GM18526 (cell line): ENCODE results near the gene TBC1D2B.

Source experiments
- POLR2A ChIP-seq: IDR thresholded peaks from 3 replicates; pipeline ENCODE4 v1.6.1; 2011; ENCODE audit not compliant: insufficient read length; ENCODE audit errors: extremely low read depth

Gene TBC1D2B

GRCh38 chr15:78082743-78083110 is 5.2 kb upstream of the TBC1D2B start:
- TF ChIP-seq POLR2A, result no peak

GRCh38 chr15:78082106-78082742 is 4.7 kb upstream of the TBC1D2B start:
- TF ChIP-seq POLR2A, result no peak

DNA sequence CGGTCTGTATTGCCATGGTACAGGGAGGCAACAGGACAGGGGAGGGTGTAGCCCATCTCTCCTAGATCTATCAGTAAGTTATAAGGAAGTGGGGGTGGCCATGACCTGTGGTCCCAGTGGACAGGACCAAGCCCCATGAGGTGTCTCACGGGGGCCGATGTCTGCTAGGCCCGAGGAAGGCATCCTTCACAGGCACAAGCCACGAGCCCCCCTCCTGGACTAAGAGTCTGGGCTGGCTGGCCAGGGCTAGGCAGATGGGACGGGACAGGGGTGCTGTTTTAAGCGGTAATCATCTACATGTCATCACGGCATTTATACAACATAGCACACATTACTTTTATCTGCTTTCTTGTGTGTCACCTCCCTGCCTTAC is 2.6 kb upstream of the TBC1D2B start:
- TF ChIP-seq POLR2A, result no peak

DNA sequence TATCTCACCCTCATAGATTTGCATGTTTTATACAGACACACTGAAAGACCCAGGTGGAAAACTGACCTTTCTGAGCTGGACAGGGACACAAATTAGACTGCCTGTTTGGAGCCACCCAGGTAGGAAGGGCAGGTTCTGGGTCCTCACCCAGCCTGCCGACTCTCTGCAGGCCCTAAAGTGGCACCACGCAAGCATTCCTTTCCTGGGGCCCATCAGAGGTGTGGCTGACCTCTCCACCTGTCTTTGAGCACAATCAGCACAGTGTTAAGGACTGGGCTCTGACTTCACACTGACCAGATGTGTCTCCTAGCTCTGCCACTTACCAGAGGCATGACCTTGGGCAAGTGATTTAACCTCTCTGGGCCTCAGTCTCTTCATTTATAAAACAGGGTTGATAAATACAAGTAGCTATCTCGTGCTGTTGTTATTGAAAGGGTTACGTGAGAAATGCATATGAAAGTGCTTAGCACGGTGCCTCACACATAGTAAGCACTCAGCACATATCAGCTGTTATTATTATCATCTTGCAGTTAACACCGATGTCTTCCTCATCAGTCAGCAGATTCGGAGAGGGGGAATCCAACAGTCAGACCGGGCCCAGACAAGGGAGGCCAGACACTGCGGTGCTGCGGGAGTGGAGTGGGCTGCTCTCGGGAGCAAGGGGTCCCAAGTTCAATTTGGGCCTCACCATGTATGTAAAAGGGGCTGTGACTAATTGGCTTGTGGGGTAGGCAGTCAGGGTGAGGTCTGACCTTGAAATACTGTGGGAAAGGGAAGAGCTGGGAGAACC is 2.0 kb upstream of the TBC1D2B start:
- no peak for TF ChIP-seq POLR2A

DNA sequence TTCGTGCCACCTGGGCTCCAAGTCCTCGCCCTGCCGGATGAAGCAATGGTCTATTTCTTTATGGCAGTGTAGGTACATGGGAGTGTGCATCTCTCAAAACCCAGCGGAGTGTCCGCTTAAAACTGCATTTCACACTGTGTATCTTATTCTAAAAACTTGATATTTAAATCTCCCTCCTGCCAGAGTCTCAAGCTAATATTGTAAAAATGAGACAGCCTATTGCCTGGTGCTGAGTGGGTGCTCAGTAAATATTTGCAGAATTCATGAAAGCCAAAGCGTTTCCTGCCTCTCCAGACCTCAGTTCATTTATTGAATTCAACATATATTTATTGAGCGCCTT is 330 bp upstream of the TBC1D2B start:
- TF ChIP-seq POLR2A, result no peak

DNA sequence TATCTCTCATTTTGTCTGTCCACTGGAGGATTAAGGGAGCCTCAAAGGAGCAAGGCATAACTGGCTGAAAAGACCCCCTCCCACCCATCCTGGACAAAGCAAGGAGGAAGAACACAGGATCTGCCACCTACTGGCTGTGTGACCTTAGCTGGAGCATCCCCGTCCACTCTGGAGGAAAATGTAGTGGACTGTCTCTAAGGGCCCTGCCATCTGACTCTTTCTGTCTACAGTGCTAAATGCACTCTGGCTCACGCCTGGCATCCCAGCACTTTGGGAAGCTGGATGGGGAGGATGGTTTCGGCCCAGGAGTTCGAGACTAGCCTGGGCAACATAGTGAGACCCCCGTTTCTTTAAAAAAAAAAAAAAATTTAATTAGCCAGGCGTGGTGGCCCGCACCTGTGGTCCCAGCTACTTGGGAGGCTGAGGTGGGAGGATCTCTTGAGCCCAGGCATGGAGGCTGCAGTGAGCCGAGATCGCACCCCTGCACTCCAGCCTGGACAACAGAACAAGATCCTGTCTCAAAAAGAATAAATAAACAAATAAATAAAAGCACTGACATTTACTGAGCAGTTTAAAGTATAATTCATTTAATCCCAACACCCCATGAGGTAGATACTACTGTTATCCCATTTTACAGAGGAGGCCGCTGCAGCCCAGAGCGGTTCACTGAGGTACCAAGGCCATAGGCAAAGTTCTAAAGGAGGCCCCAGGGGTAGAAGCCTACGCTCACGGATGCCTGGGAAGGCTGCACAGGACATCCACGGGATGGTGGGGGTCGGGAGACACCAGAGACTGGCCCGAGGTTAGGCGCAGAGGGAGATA is 1.1 kb downstream of the TBC1D2B start:
- TF ChIP-seq POLR2A, result no peak

DNA sequence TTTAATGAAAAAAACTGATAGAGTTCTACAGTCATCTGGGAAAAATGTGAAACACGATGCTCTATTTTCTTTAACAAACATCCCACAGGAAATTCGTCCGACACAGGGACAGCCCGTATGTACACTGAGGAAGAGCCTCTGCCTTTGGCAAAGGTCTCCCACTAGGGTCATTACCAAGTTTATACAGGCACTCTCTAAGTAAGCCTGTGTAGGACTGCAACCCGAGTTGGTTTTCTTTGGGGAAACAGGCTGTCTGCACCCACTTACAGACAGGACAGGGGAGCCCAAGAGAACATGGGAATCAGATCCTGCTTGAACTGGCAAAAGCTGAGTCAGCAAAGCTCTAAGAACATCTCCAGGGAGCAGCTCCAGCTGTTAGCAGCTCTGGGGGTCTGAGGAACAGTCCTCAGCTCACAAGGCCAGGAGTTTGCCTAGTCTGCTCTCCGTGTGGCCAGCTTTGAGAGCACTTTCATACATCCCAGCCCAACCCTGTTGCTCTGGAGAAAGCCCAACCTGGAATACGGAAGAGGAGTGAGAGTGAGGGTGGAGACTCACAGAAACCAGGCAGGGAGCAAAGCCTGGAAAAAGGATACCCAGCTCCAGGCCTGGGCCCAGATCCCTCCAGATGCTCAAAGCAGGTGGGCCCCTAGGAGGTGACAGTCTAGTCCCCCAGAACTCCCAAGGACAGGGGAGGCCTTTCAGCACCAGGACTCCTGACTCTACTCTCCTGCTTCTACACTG is 1.9 kb downstream of the TBC1D2B start:
- no peak for TF ChIP-seq POLR2A

GRCh38 chr15:78073046-78073787 is 4.3 kb downstream of the TBC1D2B start:
- no peak for TF ChIP-seq POLR2A

DNA sequence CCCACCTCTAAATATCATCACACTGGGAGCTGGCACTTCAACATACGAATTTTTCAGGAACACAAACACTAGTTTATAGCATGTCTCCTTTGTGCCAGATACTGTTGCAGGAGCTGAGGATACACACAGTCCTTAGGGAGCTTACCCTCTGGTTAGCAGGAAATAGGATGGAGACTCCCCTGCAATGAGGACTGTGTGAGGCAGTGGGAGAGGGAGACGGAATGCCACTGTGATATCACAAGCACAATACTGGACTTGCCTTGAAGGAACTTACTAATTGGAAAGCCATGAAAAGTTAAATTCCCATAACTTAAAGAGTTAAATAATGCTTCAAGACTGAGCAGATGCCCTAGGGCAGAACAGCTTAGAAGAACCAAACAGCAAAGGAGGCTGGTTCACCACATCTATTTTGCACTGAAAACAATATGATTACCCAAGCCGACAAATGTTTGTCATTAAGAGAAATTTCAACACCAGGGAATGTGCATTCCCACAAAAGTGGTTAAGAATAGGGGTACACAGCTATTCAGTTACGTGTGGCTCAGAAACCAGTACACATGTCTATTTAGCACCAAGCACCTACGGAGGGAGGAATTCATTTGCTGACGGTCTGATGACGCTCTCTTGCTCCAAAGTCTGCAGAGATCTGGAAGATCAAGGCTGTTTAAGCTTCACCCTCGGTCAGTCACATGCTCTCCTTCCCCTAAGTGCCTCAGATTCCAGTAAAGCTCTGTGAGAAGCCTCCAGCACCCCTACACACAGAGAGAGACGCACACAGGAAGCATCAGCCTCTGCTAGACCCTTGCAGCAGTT is 5.2 kb downstream of the TBC1D2B start:
- no peak for TF ChIP-seq POLR2A

- no peak for TF ChIP-seq POLR2A
Observed at GRCh38 chr15:78071383-78071782, 6.1 kb downstream of the TBC1D2B start.

- TF ChIP-seq POLR2A, result no peak
Observed at GRCh38 chr15:78070049-78070700, 7.3 kb downstream of the TBC1D2B start.

GRCh38 chr15:78069462-78070029 is 8.0 kb downstream of the TBC1D2B start:
- no peak for TF ChIP-seq POLR2A

DNA sequence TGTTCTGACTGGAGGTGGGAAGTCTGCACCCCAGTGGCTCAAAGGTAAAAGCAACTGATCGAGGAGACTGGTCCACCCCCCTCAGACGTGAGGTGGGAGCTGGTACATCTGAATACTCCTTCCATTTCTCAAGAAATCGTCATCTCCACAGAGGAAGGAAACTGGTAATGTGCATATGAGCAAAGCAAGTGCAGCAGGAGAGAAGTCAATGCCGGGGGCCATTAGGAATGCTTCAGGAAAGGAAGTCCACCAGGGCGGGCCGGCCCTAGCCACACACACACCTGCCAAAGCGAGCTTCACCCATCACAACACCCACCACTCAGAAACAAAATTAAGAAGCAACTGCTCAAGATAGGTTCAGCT is 8.5 kb downstream of the TBC1D2B start:
- TF ChIP-seq POLR2A, result no peak
